NCI-H69 (cell line): ENCODE measurements around the gene MOCOS.

ENCODE experiments used
- DNase-seq: peaks from one replicate; lab custom pipeline; 2025; lab: John Stamatoyannopoulos, UW

The MOCOS gene

GRCh38 chr18:36304723-36305122 lies 117.4 kb downstream of the MOCOS start:
- no peak for DNase-seq

- no peak for DNase-seq
Observed at GRCh38 chr18:36305375-36305774, 118.1 kb downstream of the MOCOS start.

GRCh38 chr18:36307513-36307912 lies 120.2 kb downstream of the MOCOS start:
- no peak for DNase-seq

DNA sequence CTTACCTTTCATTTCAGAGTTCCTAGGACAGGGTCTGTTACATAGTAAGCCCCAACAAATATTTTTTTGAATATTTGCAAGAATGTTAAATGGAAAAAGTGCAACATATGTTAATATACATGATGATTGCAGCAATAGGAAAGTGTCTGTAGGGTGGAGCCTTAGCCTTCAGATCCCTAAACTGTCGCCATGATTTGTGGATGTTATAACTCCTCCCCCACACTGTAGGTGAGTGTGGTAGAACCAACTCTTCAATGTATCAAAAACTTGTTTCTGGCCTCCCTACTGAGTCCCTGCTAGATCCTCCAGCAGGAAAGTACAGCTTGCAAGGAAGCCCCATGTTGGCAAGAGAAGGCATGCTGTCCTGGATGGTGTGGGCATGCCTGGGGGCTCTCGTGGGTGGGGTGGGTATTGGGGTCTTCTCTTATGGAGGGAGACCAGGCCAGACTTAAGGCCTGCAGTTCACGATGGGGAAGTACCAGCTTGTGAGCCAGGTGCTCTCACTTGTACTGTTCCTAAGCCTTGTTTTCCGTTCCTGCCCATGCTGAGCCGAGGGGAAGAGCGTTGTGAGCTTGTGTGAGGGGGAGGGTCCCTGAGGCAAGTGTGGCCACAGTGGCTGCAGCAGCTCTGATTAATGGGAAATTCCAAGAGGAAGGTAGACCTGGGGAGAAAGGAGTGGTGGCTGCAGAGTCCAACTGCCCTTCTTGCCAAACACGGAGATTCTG lies 121.6 kb downstream of the MOCOS start:
- no peak for DNase-seq

DNA sequence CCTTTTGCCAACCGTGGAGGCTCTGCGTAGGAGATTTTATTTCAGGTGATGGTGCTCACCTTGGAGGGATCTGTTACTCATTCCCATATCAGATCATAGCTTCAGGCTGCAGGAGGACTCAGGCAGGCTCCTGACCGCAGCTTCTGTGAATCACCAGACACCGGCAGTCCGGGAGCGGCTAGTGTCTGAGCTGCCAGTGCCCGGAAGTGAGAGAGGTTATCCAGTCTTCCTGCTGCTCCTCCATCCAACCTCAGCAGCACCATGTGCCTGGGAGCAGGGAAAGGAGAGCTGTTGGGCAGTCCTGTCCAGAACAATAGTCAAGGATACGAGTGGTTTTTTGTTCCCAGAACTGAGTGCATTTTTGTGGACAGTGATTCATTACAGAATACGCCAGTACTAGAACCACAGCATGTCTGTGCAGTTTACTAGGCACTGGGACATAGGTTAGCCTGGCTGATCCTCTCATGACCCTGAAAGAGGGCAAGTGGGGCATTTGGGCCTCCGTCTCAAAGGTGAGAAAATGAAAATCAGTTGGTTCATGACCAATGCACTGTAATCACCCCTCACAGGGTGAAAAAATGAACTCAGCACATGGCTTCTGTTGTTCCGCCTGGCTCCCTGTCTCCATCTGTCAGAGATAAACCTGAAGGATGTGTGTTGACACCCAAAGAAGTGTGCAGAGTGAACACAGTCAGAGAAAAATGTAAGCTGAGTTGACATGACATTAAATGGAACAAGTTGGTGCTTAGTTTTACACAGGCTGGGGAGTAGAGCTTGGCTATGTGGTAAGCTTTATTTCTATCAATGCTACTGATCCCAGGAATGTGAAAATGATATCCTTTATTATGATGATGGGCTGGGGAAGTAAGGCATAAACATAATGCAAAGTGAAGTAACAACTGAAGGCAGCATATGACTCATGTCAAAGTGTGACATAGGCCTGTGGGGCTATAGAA lies 122.4 kb downstream of the MOCOS start:
- DNase-seq, result no peak

DNA sequence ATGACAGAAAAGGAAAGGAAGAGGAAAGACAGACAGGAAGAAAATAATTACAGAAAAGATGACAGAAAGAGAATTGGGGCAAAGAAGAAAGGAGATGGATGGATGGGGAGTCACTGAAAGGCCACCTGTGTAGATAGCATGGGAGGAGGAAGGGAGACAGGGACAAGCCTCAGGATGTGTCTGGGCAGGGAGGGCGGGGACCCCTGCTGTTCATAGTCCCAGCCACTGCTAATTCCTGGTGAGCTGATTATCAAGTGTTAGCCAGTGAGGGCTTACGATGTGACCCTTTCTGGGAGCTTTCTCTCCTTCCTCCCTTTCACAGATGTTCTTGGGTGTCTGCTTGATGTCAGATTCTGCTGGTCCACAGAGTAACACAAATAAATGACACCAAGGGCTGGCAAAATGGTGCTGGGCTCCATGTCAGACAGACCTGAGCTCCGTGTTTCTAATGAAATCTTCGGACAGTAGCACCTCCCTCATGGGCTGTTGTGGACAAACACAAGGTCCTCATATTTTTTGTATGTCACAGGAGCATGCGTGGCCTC lies 123.8 kb downstream of the MOCOS start:
- DNase-seq, result peak; percentile 71

- DNase-seq, result no peak
Observed at GRCh38 chr18:36312806-36313395, 125.6 kb downstream of the MOCOS start.

DNA sequence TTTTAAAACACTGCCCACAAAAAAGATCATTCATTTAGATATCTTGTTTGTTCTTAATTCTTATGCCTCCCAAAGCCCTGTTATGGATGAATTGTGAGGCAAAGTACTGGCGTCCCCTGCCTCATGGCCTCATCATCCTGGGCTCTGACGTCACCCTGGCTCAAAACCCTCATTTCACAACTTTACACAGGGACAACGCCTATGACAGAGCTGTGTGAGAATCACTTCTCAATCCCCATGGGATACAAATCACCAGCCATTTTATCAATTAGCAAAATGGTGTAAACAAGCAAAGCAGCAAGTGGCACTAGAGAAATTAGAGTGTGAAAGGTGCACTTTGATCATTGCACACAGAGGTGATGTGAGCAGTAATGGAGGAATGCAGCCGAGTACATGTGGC lies 126.8 kb downstream of the MOCOS start:
- DNase-seq, result peak; percentile 34

DNA sequence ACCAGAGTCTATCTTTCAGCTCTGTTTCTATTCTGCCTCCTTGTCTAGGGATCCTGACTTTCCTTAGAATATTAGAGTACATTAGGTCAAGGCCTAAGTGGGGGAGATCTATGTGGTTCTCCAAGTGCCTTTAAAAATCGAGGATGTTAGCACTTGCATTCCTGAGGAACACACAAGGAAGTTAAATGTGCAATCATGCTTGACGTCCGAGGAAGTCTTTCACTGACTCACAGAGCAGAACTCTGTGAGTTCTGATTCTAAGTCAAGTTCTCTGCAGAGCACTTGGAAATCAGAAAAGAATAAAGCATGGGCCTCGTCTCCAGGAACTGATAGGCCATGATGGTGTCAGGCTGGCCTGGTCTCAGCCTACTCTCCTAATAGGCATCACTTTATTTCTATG lies 127.5 kb downstream of the MOCOS start:
- DNase-seq, result no peak

DNA sequence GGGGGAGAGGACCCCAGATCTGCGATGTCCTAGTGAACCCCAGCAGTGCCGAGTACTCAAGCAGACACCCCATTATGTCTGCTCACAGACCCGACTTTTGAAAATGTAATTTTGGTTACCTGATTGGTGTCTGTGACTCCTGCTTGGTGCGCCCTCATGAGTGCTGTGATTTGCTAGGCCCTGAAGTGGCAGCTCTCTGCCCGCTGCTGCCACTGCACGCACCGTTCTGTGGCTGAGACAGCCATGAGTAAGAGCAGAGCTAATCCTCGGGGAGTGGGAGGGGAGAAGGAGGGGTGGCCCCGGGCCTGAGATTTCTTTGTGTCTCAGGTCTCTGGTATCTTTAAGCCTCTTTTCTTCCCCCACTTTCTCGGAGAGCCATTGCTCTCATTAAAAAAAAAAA lies 128.4 kb downstream of the MOCOS start:
- DNase-seq, result no peak

- DNase-seq, result no peak
Observed at GRCh38 chr18:36316246-36316645, 128.9 kb downstream of the MOCOS start.
